SK-N-SH treated with all-trans-retinoic acid at 6 μM for 48 hours (cell line): ENCODE results near the gene MS4A6A.

Source experiments
- ATAC-seq: fragments of 200-7000 bp; cut with Tn5 transposase; 3 replicates; pipeline ENCODE4 v1.9.1; 2020; ENCODE audit warnings: mild to moderate bottlenecking, moderate library complexity
- ARNTL ChIP-seq: fragments of 450-650 bp; formaldehyde crosslinking; IDR thresholded peaks from 2 replicates; pipeline ENCODE4 v1.5.0; 2020; ENCODE audit warnings: low read depth, mild to moderate bottlenecking, moderate library complexity, borderline replicate concordance
- BACH2 ChIP-seq: fragments of 250-450 bp; sonication (Bioruptor Pico); IDR thresholded peaks from 2 replicates; pipeline ENCODE4 v1.9.0; 2021; ENCODE audit warnings: mild to moderate bottlenecking, borderline replicate concordance
- ESRRG ChIP-seq: fragments of 250-450 bp; sonication (Bioruptor Pico); IDR thresholded peaks from 2 replicates; pipeline ENCODE4 v1.6.1; 2021; ENCODE audit warnings: mild to moderate bottlenecking
- GLIS3 ChIP-seq: fragments of 250-450 bp; sonication (Bioruptor Pico); IDR thresholded peaks from 2 replicates; pipeline ENCODE4 v1.5.0; 2020; ENCODE audit warnings: mild to moderate bottlenecking, moderate library complexity
- ISL1 ChIP-seq: fragments of 250-450 bp; sonication (Bioruptor Pico); IDR thresholded peaks from 2 replicates; pipeline ENCODE4 v2.1.2; 2022; ENCODE audit warnings: mild to moderate bottlenecking, moderate library complexity
- PPARA ChIP-seq: fragments of 250-450 bp; sonication (Bioruptor Pico); IDR thresholded peaks from 2 replicates; pipeline ENCODE4 v1.5.0; 2020; ENCODE audit warnings: mild to moderate bottlenecking, borderline replicate concordance
- RARB ChIP-seq: fragments of 250-450 bp; sonication (Bioruptor Pico); IDR thresholded peaks from 2 replicates; pipeline ENCODE4 v1.8.0; 2021; ENCODE audit warnings: mild to moderate bottlenecking, moderate library complexity
- SNAI2 ChIP-seq: fragments of 250-450 bp; sonication (Bioruptor Pico); IDR thresholded peaks from 2 replicates; pipeline ENCODE4 v1.5.0; 2020; ENCODE audit warnings: mild to moderate bottlenecking, moderate library complexity
- TCF4 ChIP-seq: fragments of 250-450 bp; sonication (Bioruptor Pico); IDR thresholded peaks from 2 replicates; pipeline ENCODE4 v1.8.0; 2021; ENCODE audit warnings: mild to moderate bottlenecking, moderate library complexity, borderline replicate concordance
- TOX ChIP-seq: fragments of 250-450 bp; sonication (Bioruptor Pico); IDR thresholded peaks from 2 replicates; pipeline ENCODE4 v1.8.0; 2021; ENCODE audit warnings: mild to moderate bottlenecking, moderate library complexity, borderline replicate concordance
- ZFP3 ChIP-seq: fragments of 250-450 bp; sonication (Bioruptor Pico); IDR thresholded peaks from 2 replicates; pipeline ENCODE4 v1.5.0; 2020; ENCODE audit warnings: mild to moderate bottlenecking, moderate library complexity
- ZNF565 ChIP-seq: fragments of 450-650 bp; formaldehyde crosslinking; conservative IDR thresholded peaks from 2 replicates; pipeline ENCODE4 v1.5.0; 2020; ENCODE audit warnings: low read depth, mild to moderate bottlenecking, moderate library complexity
- ZNF70 ChIP-seq: fragments of 450-650 bp; formaldehyde crosslinking; IDR thresholded peaks from 2 replicates; pipeline ENCODE4 v1.5.0; 2020; ENCODE audit warnings: mild to moderate bottlenecking, moderate library complexity
- ZNF8 ChIP-seq: fragments of 450-650 bp; formaldehyde crosslinking; IDR thresholded peaks from 2 replicates; pipeline ENCODE4 v1.5.0; 2020; ENCODE audit warnings: mild to moderate bottlenecking, moderate library complexity
- TF ChIP-seq, protein P1 (sequence below): fragments of 250-450 bp; sonication (Bioruptor Pico); IDR thresholded peaks from 2 replicates; pipeline ENCODE4 v1.5.1; 2020; ENCODE audit warnings: low read depth, mild to moderate bottlenecking, moderate library complexity
- TF ChIP-seq, protein P2 (sequence below): fragments of 250-450 bp; sonication (Bioruptor Pico); IDR thresholded peaks from 2 replicates; pipeline ENCODE4 v1.8.0; 2021; ENCODE audit warnings: low read depth, mild to moderate bottlenecking, moderate library complexity, borderline replicate concordance
- TF ChIP-seq, protein P3 (sequence below): fragments of 250-450 bp; sonication (Bioruptor Pico); IDR thresholded peaks from 2 replicates; pipeline ENCODE4 v1.5.1; 2021; ENCODE audit warnings: mild to moderate bottlenecking, moderate library complexity
- TF ChIP-seq, protein P4 (sequence below): fragments of 250-450 bp; sonication (Bioruptor Pico); IDR thresholded peaks from 2 replicates; pipeline ENCODE4 v1.8.0; 2020; ENCODE audit warnings: mild to moderate bottlenecking, moderate library complexity, borderline replicate concordance
- TF ChIP-seq, protein P5 (sequence below): fragments of 250-450 bp; sonication (Bioruptor Pico); IDR thresholded peaks from 2 replicates; pipeline ENCODE4 v1.5.0; 2020; ENCODE audit warnings: mild to moderate bottlenecking, moderate library complexity

MS4A6A gene

DNA sequence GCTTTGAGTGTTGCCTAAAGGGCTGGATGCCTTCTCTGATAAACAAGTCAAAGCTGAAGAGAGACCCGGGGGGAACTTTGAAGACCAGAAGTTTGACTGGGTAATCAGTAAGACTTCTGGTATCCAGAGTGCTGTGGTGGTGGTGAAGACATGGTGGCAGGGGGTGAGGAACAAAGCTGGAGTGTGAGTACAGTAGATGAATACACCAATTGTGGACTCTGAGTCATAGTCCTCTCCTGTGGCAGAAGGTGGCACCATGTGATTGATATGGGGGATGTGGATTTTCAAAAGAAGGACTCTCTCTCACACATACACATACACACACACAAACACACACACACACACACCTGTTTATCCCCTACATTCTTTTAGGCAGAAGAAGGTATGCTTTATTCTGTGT is 12.3 kb downstream of the MS4A6A start (continued):
- TF ChIP-seq, protein P1, sequence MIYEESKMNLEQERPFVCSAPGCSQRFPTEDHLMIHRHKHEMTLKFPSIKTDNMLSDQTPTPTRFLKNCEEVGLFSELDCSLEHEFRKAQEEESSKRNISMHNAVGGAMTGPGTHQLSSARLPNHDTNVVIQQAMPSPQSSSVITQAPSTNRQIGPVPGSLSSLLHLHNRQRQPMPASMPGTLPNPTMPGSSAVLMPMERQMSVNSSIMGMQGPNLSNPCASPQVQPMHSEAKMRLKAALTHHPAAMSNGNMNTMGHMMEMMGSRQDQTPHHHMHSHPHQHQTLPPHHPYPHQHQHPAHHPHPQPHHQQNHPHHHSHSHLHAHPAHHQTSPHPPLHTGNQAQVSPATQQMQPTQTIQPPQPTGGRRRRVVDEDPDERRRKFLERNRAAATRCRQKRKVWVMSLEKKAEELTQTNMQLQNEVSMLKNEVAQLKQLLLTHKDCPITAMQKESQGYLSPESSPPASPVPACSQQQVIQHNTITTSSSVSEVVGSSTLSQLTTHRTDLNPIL (CRISPR knock-in tag) = no peak

DNA sequence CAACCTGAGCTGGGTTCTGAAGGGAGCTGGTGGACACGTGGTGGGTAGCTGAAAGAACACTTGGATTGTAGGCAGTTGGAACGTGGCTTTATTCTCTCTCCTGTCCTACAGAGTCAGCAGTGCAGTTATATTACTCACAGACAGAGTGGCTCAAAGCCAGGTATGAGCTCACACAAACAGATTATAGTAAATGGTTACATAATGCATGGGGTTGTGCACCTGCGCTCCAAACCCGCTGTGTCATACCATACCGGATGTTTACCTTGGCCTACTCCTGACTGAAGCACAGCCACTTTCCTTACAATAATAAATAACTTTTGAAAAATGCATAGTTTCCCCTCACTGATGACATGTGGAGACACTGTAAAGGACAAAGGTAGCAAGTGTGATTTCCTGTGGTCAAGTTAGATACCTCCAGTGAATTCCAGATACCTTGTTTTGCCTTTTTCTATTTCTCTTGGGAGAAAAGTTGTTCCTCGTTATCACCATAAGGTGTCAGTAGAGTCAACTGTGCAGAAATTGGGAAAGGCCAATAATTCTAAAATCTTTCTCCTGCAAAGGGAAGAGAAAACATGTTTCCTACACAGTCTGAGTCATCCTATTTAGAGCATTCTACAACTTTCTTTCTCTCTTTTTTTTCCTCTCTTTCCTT is 13.5 kb downstream of the MS4A6A start:
- no peak for ATAC-seq
- TF ChIP-seq ISL1 (CRISPR knock-in tag) = no peak
- TF ChIP-seq SNAI2 (CRISPR knock-in tag) = no peak
- TF ChIP-seq RARB (CRISPR knock-in tag) = no peak
- TF ChIP-seq, protein P2, sequence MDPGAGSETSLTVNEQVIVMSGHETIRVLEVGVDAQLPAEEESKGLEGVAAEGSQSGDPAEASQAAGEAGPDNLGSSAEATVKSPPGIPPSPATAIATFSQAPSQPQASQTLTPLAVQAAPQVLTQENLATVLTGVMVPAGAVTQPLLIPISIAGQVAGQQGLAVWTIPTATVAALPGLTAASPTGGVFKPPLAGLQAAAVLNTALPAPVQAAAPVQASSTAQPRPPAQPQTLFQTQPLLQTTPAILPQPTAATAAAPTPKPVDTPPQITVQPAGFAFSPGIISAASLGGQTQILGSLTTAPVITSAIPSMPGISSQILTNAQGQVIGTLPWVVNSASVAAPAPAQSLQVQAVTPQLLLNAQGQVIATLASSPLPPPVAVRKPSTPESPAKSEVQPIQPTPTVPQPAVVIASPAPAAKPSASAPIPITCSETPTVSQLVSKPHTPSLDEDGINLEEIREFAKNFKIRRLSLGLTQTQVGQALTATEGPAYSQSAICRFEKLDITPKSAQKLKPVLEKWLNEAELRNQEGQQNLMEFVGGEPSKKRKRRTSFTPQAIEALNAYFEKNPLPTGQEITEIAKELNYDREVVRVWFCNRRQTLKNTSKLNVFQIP (CRISPR knock-in tag) = no peak
- TF ChIP-seq PPARA (CRISPR knock-in tag) = no peak
- no peak for TF ChIP-seq ZNF8 (CRISPR knock-in tag)
- no peak for TF ChIP-seq BACH2 (CRISPR knock-in tag)
- TF ChIP-seq, protein P3, sequence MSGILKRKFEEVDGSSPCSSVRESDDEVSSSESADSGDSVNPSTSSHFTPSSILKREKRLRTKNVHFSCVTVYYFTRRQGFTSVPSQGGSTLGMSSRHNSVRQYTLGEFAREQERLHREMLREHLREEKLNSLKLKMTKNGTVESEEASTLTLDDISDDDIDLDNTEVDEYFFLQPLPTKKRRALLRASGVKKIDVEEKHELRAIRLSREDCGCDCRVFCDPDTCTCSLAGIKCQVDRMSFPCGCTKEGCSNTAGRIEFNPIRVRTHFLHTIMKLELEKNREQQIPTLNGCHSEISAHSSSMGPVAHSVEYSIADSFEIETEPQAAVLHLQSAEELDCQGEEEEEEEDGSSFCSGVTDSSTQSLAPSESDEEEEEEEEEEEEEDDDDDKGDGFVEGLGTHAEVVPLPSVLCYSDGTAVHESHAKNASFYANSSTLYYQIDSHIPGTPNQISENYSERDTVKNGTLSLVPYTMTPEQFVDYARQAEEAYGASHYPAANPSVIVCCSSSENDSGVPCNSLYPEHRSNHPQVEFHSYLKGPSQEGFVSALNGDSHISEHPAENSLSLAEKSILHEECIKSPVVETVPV (CRISPR knock-in tag) = no peak
- no peak for TF ChIP-seq TOX
- no peak for TF ChIP-seq ESRRG

DNA sequence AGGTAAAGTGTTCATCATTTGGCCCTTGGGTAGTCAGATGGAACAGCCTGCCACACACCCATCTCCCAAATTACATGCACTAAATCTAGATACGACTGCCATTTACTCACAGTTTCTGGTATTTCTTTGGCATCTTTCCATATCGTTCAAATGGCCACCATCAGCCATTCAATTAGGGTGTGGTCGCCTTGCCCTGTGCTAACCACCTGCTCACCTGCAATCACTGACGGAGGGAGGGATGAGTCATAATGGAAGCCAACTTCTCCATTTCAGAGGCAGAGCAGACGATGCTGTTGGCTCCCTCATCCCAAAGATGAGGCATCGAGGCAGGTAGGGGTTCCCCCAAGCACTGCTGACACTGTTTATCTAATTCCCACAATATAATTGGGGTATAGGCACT is 14.6 kb downstream of the MS4A6A start:
- TF ChIP-seq, protein P3 (CRISPR knock-in tag) = no peak
- TF ChIP-seq RARB (CRISPR knock-in tag) (no peak), ZFP3 (CRISPR knock-in tag) (no peak), SNAI2 (CRISPR knock-in tag) (no peak), ZNF8 (CRISPR knock-in tag) (no peak), PPARA (CRISPR knock-in tag) (no peak), ARNTL (no peak), ISL1 (CRISPR knock-in tag) (no peak), BACH2 (CRISPR knock-in tag) (no peak), ZNF70 (CRISPR knock-in tag) (no peak), TCF4 (CRISPR knock-in tag) (no peak), ESRRG (no peak), TOX (no peak), ZNF565 (CRISPR knock-in tag) (no peak), GLIS3 (CRISPR knock-in tag) (no peak)
- TF ChIP-seq, protein P4, sequence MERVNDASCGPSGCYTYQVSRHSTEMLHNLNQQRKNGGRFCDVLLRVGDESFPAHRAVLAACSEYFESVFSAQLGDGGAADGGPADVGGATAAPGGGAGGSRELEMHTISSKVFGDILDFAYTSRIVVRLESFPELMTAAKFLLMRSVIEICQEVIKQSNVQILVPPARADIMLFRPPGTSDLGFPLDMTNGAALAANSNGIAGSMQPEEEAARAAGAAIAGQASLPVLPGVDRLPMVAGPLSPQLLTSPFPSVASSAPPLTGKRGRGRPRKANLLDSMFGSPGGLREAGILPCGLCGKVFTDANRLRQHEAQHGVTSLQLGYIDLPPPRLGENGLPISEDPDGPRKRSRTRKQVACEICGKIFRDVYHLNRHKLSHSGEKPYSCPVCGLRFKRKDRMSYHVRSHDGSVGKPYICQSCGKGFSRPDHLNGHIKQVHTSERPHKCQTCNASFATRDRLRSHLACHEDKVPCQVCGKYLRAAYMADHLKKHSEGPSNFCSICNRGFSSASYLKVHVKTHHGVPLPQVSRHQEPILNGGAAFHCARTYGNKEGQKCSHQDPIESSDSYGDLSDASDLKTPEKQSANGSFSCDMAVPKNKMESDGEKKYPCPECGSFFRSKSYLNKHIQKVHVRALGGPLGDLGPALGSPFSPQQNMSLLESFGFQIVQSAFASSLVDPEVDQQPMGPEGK (CRISPR knock-in tag) = no peak
- TF ChIP-seq, protein P2 (CRISPR knock-in tag) = no peak
- TF ChIP-seq, protein P5, sequence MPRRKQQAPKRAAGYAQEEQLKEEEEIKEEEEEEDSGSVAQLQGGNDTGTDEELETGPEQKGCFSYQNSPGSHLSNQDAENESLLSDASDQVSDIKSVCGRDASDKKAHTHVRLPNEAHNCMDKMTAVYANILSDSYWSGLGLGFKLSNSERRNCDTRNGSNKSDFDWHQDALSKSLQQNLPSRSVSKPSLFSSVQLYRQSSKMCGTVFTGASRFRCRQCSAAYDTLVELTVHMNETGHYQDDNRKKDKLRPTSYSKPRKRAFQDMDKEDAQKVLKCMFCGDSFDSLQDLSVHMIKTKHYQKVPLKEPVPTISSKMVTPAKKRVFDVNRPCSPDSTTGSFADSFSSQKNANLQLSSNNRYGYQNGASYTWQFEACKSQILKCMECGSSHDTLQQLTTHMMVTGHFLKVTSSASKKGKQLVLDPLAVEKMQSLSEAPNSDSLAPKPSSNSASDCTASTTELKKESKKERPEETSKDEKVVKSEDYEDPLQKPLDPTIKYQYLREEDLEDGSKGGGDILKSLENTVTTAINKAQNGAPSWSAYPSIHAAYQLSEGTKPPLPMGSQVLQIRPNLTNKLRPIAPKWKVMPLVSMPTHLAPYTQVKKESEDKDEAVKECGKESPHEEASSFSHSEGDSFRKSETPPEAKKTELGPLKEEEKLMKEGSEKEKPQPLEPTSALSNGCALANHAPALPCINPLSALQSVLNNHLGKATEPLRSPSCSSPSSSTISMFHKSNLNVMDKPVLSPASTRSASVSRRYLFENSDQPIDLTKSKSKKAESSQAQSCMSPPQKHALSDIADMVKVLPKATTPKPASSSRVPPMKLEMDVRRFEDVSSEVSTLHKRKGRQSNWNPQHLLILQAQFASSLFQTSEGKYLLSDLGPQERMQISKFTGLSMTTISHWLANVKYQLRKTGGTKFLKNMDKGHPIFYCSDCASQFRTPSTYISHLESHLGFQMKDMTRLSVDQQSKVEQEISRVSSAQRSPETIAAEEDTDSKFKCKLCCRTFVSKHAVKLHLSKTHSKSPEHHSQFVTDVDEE (CRISPR knock-in tag) = no peak
- TF ChIP-seq, all 23 proteins: peak for 0
- ATAC-seq = no peak
